Measurements from ENCODE around the gene CRYAA.

The CRYAA gene

GRCh38 chr21:43203591-43203990 is 34.8 kb downstream of the CRYAA start:
- DNase-seq (ENCODE audit: low read depth in 2 of 2), result no peak

GRCh38 chr21:43204638-43205037 is 35.8 kb downstream of the CRYAA start:
- no peak for DNase-seq (ENCODE audit: low read depth in 2 of 2)

- DNase-seq (ENCODE audit: low read depth in 2 of 2), result no peak
Observed at GRCh38 chr21:43206231-43207042, 37.6 kb downstream of the CRYAA start.

- no peak for DNase-seq (ENCODE audit: low read depth in 2 of 2)
Observed at GRCh38 chr21:43207043-43207315, 38.2 kb downstream of the CRYAA start.

GRCh38 chr21:43207868-43208267 is 39.1 kb downstream of the CRYAA start:
- DNase-seq (ENCODE audit: low read depth in 2 of 2), result no peak

GRCh38 chr21:43208561-43209332 is 39.9 kb downstream of the CRYAA start:
- no peak for DNase-seq (ENCODE audit: low read depth in 2 of 2)

GRCh38 chr21:43209575-43210453 is 41.0 kb downstream of the CRYAA start:
- DNase-seq (ENCODE audit: low read depth in 2 of 2), result no peak

- no peak for DNase-seq (ENCODE audit: low read depth in 2 of 2)
Observed at GRCh38 chr21:43210454-43211071, 41.8 kb downstream of the CRYAA start.

GRCh38 chr21:43211072-43211759 is 42.4 kb downstream of the CRYAA start:
- DNase-seq (ENCODE audit: low read depth in 2 of 2), result no peak

GRCh38 chr21:43211760-43212115 is 42.9 kb downstream of the CRYAA start:
- no peak for DNase-seq (ENCODE audit: low read depth in 2 of 2)
